ENCODE results near the gene NOX1. TPM values are rescaled to one million over a fixed set of nuclear protein-coding genes. Genes with fewer than 3 reads are reported as not detected.

The NOX1 gene
- polyA plus RNA-seq, 1 of the 3 experiments (the other 2 are of a cell fraction), result not detected

- TF ChIP-seq USF2 (IDR thresholded peaks at IDR 0.05; ENCODE audit: borderline replicate concordance, low read depth, low read length), result no peak
- no peak for TF ChIP-seq TAF1 (IDR thresholded peaks at IDR 0.05; ENCODE audit: borderline replicate concordance, low read depth, low read length)
- TF ChIP-seq MXI1 (IDR thresholded peaks at IDR 0.05; ENCODE audit: low read depth, low read length), result no peak
These were observed 23.8 kb downstream of the NOX1 start (continued) for GRCh38 chrX:100850317-100850716.

DNA sequence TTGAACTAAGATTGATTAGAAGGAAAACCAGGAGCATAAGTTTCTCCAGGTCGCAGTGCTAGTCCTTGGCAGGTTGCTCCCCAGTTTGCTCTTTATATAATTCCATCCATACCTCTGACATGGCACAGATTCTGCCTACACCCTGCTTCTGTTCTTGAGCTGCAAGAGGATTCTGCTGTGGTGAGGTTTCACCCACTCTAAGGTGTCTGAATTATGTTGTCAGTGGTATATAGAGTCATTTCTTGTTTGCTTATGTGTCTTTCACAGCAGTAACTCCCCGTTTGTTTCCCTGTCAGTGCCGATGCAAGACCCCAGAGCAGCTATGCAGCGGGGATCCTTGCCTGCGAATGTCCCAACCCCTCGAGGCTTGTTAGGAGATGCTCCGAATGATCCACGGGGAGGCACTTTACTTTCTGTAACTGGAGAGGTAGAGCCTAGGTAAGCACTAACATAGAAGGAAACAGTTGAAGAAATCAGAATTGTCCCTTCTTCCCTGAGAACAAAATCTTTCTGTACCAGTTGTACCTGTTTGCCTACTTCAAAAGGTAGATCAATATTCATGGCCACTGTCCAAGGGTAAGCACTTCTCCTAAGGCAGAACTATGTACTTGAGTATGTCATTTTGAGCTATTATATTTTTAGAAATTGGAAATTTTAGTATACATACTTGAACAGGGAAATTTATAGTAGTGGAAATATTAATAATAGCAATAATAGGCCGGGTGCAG, 42.8 kb downstream of the NOX1 start:
- no peak overlapping the region for H3K4me2 ChIP-seq
- no peaks in the 10 kb centered on the region for H3F3A ChIP-seq (replicated peaks; ENCODE audit: insufficient read depth)
- CTCF ChIA-PET, result no interaction called here
- H4K20me1 ChIP-seq (ENCODE audit: insufficient read depth), result no peaks in the 10 kb centered on the region
- no peaks in the 10 kb centered on the region for H3K4me1 ChIP-seq (ENCODE audit: control insufficient read depth in 1 of 2, insufficient read depth in 2 of 2, low read depth in 1 of 2, low read length in 1 of 2)
- WGBS (ENCODE audit: low lambda C conversion rate), result 50% methylated on average over 9 of the region's 9 CpGs
- no peak for TF ChIP-seq NFIC (IDR thresholded peaks at IDR 0.05; ENCODE audit: borderline replicate concordance)
- TF ChIP-seq USF1 (IDR thresholded peaks at IDR 0.05; ENCODE audit: borderline replicate concordance, low read depth), result no peak
- no peak for TF ChIP-seq FOSL2 (IDR thresholded peaks at IDR 0.05; ENCODE audit: borderline replicate concordance, low read depth)
- TF ChIP-seq MAX (IDR thresholded peaks at IDR 0.05; ENCODE audit: low read depth), result no peak
- no peak for TF ChIP-seq TAF1 (IDR thresholded peaks at IDR 0.05; ENCODE audit: borderline replicate concordance, low read depth, low read length)
- TF ChIP-seq SIN3A (IDR thresholded peaks at IDR 0.05; ENCODE audit: borderline replicate concordance, low read depth, low read length), result no peak
- no peak for TF ChIP-seq YY1 (IDR thresholded peaks at IDR 0.05; ENCODE audit: low read depth)
- TF ChIP-seq MEF2A (IDR thresholded peaks at IDR 0.05; ENCODE audit: borderline replicate concordance, low read depth), result no peak
- no peak for TF ChIP-seq RXRA (IDR thresholded peaks at IDR 0.05; ENCODE audit: borderline replicate concordance, low read depth)
- no peak for TF ChIP-seq RFX5 (IDR thresholded peaks at IDR 0.05; ENCODE audit: low read length)
- no peaks in the 10 kb centered on the region for H3K27me3 ChIP-seq (ENCODE audit: insufficient read depth)
- DNase-seq, result no peak
- no peak overlapping the region for H3K4me3 ChIP-seq (ENCODE audit: low read depth in 2 of 2, low read length in 1 of 2)
- H3K9ac ChIP-seq, result no peak overlapping the region
- no peaks in the 10 kb centered on the region for H3K79me2 ChIP-seq (ENCODE audit: insufficient read depth)
- H3K36me3 ChIP-seq (replicated peaks in 1 of 2; ENCODE audit: control insufficient read depth in 1 of 2, insufficient read depth in 2 of 2, low read length in 1 of 2), result peaks cover 22 to 68% of the 10 kb centered on the region in 2 experiments
- no peak overlapping the region for H3K27ac ChIP-seq (ENCODE audit: low read depth in 2 of 2, low read length in 1 of 2)
- POLR2A ChIA-PET, result no interaction called here
- H2AFZ ChIP-seq (ENCODE audit: low read depth), result no peak overlapping the region
- no peaks in the 10 kb centered on the region for H3K9me2 ChIP-seq
- H3K9me3 ChIP-seq, result no peaks in the 10 kb centered on the region

DNA sequence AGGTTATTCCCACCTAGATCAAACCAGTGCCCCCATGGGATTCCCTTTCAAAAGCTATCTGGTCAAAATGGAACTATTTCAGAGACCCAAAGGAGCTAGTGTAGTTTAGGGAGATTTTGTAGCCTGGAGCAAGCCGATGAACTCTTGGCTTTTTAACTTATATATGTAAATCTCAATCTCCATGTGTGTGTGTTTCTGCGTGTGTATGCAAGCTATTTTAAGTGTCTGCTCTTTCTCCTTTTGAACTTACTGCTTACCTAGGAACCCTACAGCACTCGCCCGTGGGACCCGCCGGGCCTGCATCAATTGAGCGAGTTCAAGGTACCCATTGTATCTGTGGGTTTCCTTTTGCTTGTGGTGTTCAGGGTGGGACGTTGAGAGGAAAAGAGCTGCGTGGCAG, 43.6 kb downstream of the NOX1 start:
- Histone ChIP-seq H3K4me2 (no peak overlapping the region), H3F3A (replicated peaks; ENCODE audit: insufficient read depth) (no peaks in the 10 kb centered on the region), H3K4me3 (ENCODE audit: low read depth in 2 of 2, low read length in 1 of 2) (no peak overlapping the region), H2AFZ (ENCODE audit: low read depth) (no peak overlapping the region), H3K9ac (no peak overlapping the region), H3K9me2 (no peaks in the 10 kb centered on the region), H3K9me3 (no peaks in the 10 kb centered on the region), H3K36me3 (replicated peaks in 1 of 2; ENCODE audit: control insufficient read depth in 1 of 2, insufficient read depth in 2 of 2, low read length in 1 of 2) (peaks cover 20 to 72% of the 10 kb centered on the region in 2 experiments), H3K27me3 (ENCODE audit: insufficient read depth) (no peaks in the 10 kb centered on the region), H4K20me1 (ENCODE audit: insufficient read depth) (no peaks in the 10 kb centered on the region), H3K27ac (ENCODE audit: low read depth in 2 of 2, low read length in 1 of 2) (no peak overlapping the region), H3K79me2 (ENCODE audit: insufficient read depth) (no peaks in the 10 kb centered on the region), H3K4me1 (ENCODE audit: control insufficient read depth in 1 of 2, insufficient read depth in 2 of 2, low read depth in 1 of 2, low read length in 1 of 2) (no peaks in the 10 kb centered on the region)
- no peak for DNase-seq
- CTCF ChIA-PET, result interaction anchor here (0.9 kb wide), 1 partner anchor 62 kb away, joined by 4 read pairs; no protein-coding TSS in a partner anchor
- POLR2A ChIA-PET, result no interaction called here
- no peak for TF ChIP-seq FOSL2 (IDR thresholded peaks at IDR 0.05; ENCODE audit: borderline replicate concordance, low read depth)
- TF ChIP-seq, protein P1, sequence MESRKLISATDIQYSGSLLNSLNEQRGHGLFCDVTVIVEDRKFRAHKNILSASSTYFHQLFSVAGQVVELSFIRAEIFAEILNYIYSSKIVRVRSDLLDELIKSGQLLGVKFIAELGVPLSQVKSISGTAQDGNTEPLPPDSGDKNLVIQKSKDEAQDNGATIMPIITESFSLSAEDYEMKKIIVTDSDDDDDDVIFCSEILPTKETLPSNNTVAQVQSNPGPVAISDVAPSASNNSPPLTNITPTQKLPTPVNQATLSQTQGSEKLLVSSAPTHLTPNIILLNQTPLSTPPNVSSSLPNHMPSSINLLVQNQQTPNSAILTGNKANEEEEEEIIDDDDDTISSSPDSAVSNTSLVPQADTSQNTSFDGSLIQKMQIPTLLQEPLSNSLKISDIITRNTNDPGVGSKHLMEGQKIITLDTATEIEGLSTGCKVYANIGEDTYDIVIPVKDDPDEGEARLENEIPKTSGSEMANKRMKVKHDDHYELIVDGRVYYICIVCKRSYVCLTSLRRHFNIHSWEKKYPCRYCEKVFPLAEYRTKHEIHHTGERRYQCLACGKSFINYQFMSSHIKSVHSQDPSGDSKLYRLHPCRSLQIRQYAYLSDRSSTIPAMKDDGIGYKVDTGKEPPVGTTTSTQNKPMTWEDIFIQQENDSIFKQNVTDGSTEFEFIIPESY (IDR thresholded peaks at IDR 0.05; ENCODE audit: borderline replicate concordance, low read depth), result no peak
- no peak for TF ChIP-seq USF1 (IDR thresholded peaks at IDR 0.05; ENCODE audit: borderline replicate concordance, low read depth)
- no peak for TF ChIP-seq GATA2 (CRISPR knock-in tag; IDR thresholded peaks at IDR 0.05)
- no peak for TF ChIP-seq TCF12 (IDR thresholded peaks at IDR 0.05)
- WGBS (ENCODE audit: low lambda C conversion rate), result 50% methylated on average over 9 of the region's 9 CpGs
